ENCODE results near the gene NUDT16L1. TPM values are rescaled to one million over a fixed set of nuclear protein-coding genes. Genes with fewer than 3 reads are reported as not detected.
A peak's percentile ranks its signal among the peaks of the same experiment; 100 is the strongest.

NUDT16L1 gene
- total and polyA plus RNA-seq, 2 of the 13 experiments (the other 11 are each of a cell fraction or from before 2014, with no cell fraction given), result 28.0 to 40.5 TPM

GRCh38 chr16:4687416-4687815 lies 5.9 kb upstream of the NUDT16L1 start (continued):
- TF ChIP-seq ZNF333 (CRISPR knock-in tag; IDR thresholded peaks at IDR 0.05; ENCODE audit: borderline replicate concordance) (no peak), ZBTB34 (CRISPR knock-in tag; IDR thresholded peaks at IDR 0.05) (no peak), JUND (CRISPR knock-in tag; IDR thresholded peaks at IDR 0.05) (no peak), CEBPB (IDR thresholded peaks at IDR 0.05; ENCODE audit: borderline replicate concordance, low read depth, low read length) (no peak), PITX1 (CRISPR knock-in tag; IDR thresholded peaks at IDR 0.05) (no peak), ZBTB7A (CRISPR knock-in tag; IDR thresholded peaks at IDR 0.05) (no peak), RARA (CRISPR knock-in tag; IDR thresholded peaks at IDR 0.05) (no peak)

- Histone ChIP-seq H3K9ac (ENCODE audit: insufficient read depth, low read depth, low read length) (no peak overlapping the region), H3K4me1 (ENCODE audit: insufficient read depth, low read length) (peaks cover 14% of the 10 kb centered on the region), H3K4me2 (ENCODE audit: low read depth, low read length) (no peak overlapping the region), H3K36me3 (replicated peaks in 1 of 2; ENCODE audit: control insufficient read depth in 1 of 2, insufficient read depth in 2 of 2, low read length in 2 of 2) (peaks cover 23 to 35% of the 10 kb centered on the region in 2 experiments; a peak in 4 of 5 replicates), H4K20me1 (ENCODE audit: insufficient read depth, low read length) (no peaks in the 10 kb centered on the region), H3K27me3 (ENCODE audit: control insufficient read depth in 1 of 2, insufficient read depth in 2 of 2, low read length in 2 of 2) (no peaks in the 10 kb centered on the region), H3K79me2 (ENCODE audit: insufficient read depth, low read length) (no peaks in the 10 kb centered on the region), H3K9me3 (ENCODE audit: low read length) (no peaks in the 10 kb centered on the region), H3K27ac (ENCODE audit: extremely low read length, insufficient read depth, low read length) (no peak overlapping the region), H2AFZ (ENCODE audit: low read length) (no peak overlapping the region), H3K4me3 (replicated peaks in 1 of 3; ENCODE audit: insufficient read depth in 1 of 3, low read depth in 2 of 3, low read length in 3 of 3) (no peak overlapping the region)
- ChIA-PET CTCF (ENCODE audit: low intra/inter-chr PET ratio, low total read pairs) (no interaction called here), POLR2A (no interaction called here)
- intact Hi-C loops (cut with micrococcal nuclease; ENCODE audit: unreplicated experiment) (no loop called here), in situ Hi-C loops (cut with HindIII; ENCODE audit: extremely low pct_ligation_motif_present, low pct_unique_long_range_greater_than_20kb) (no loop called here)
- no peak for DNase-seq (ENCODE audit: low spot score)
- no TSS peak for BruUV-seq (replicated peaks)
- TF ChIP-seq ZNF256 (CRISPR knock-in tag; conservative IDR thresholded peaks at IDR 0.05), result no peak
- TF ChIP-seq MTERF4 (CRISPR knock-in tag; IDR thresholded peaks at IDR 0.05), result no peak
- TF ChIP-seq TCF7 (IDR thresholded peaks at IDR 0.05; ENCODE audit: low read depth), result no peak
- TF ChIP-seq ZNF260 (CRISPR knock-in tag; IDR thresholded peaks at IDR 0.05; ENCODE audit: borderline replicate concordance, low read depth), result no peak
- no peak for TF ChIP-seq ZNF784 (CRISPR knock-in tag; IDR thresholded peaks at IDR 0.05; ENCODE audit: borderline replicate concordance)
- TF ChIP-seq AGO2 (optimal IDR thresholded peaks at IDR 0.05; ENCODE audit: low read depth, low read length), result peak; percentile 55
- no peak for FAIRE-seq
- no peak for ATAC-seq
- 96% methylated on average over 17 of the region's 39 CpGs for WGBS (ENCODE audit: low lambda C conversion rate)
These were observed 5.3 kb upstream of the NUDT16L1 start for GRCh38 chr16:4687946-4688673.

All from HepG2 (cell line).